GM19193 (cell line): ENCODE data around the gene AMN.

ENCODE experiments used
- POLR2A ChIP-seq: IDR thresholded peaks from 4 replicates; pipeline ENCODE4 v1.6.1; 2011; ENCODE audit not compliant: insufficient read depth, insufficient read length; ENCODE audit errors: extremely low read depth

The AMN gene

GRCh38 chr14:102929241-102930137 lies 7.0 kb downstream of the AMN start:
- TF ChIP-seq POLR2A = no peak

- TF ChIP-seq POLR2A = no peak
Observed at GRCh38 chr14:102930138-102930752, 7.8 kb downstream of the AMN start.

GRCh38 chr14:102930753-102931579 lies 8.5 kb downstream of the AMN start:
- TF ChIP-seq POLR2A = no peak

GRCh38 chr14:102931580-102932285 lies 9.3 kb downstream of the AMN start:
- no peak for TF ChIP-seq POLR2A

GRCh38 chr14:102932484-102933248 lies 10.2 kb downstream of the AMN start:
- no peak for TF ChIP-seq POLR2A

GRCh38 chr14:102933618-102934231 lies 11.3 kb downstream of the AMN start:
- no peak for TF ChIP-seq POLR2A

GRCh38 chr14:102935756-102936155 lies 13.3 kb downstream of the AMN start:
- no peak for TF ChIP-seq POLR2A

GRCh38 chr14:102937331-102938175 lies 15.1 kb downstream of the AMN start:
- no peak for TF ChIP-seq POLR2A

- no peak for TF ChIP-seq POLR2A
Observed at GRCh38 chr14:102938191-102938590, 15.7 kb downstream of the AMN start.

GRCh38 chr14:102939329-102939728 lies 16.9 kb downstream of the AMN start:
- TF ChIP-seq POLR2A = no peak

GRCh38 chr14:102939820-102940561 lies 17.5 kb downstream of the AMN start:
- no peak for TF ChIP-seq POLR2A

- no peak for TF ChIP-seq POLR2A
Observed at GRCh38 chr14:102940729-102941362, 18.4 kb downstream of the AMN start.

- no peak for TF ChIP-seq POLR2A
Observed at GRCh38 chr14:102941419-102942011, 19.1 kb downstream of the AMN start.
